MCF 10A (cell line): ENCODE results near the gene SULT1B1. TPM values are rescaled to one million over a fixed set of nuclear protein-coding genes. Genes with fewer than 3 reads are reported as not detected.
A peak's percentile ranks its signal among the peaks of the same experiment; 100 is the strongest.

Experiments
- BruUV-seq: library from RNA; stranded (reverse); fragments of 400-500 nt; replicated peaks from 2 replicates; lab custom pipeline; 2021; lab: Mats Ljungman, UMichigan
- CTCF ChIA-PET: fragments of 300-600 bp; sonication (Branson Sonifier 250); formaldehyde crosslinking; extraction: SDS; loops from one replicate; lab custom pipeline; 2021; ENCODE audit warnings: antibody characterized with exemption, inconsistent platforms; lab: Yijun Ruan, JAX
- POLR2A ChIA-PET: fragments of 300-600, 350-650 bp; sonication (Branson Sonifier 250); formaldehyde crosslinking; extraction: SDS; loops from one replicate; lab custom pipeline; 2020; ENCODE audit warnings: antibody characterized with exemption, inconsistent platforms; lab: Yijun Ruan, JAX
- DNase-seq: peaks from one replicate; pipeline ENCODE4 v3.0.0-alpha.2; 2018; ENCODE audit not compliant: unreplicated experiment
- H3K27ac Mint-ChIP-seq: one replicate; pipeline ENCODE4 v1.8.0; 2022; ENCODE audit warnings: mild to moderate bottlenecking, low read depth, mixed read lengths; ENCODE audit not compliant: unreplicated experiment
- H3K27me3 Mint-ChIP-seq: one replicate; pipeline ENCODE4 v1.8.0; 2022; ENCODE audit warnings: mixed read lengths; ENCODE audit not compliant: insufficient read depth, unreplicated experiment
- H3K36me3 Mint-ChIP-seq: one replicate; pipeline ENCODE4 v1.8.0; 2022; ENCODE audit warnings: mild to moderate bottlenecking, moderate library complexity, mixed read lengths; ENCODE audit not compliant: insufficient read depth, unreplicated experiment
- H3K4me1 Mint-ChIP-seq: one replicate; pipeline ENCODE4 v1.8.0; 2022; ENCODE audit warnings: mixed read lengths; ENCODE audit not compliant: insufficient read depth, unreplicated experiment
- H3K4me3 Mint-ChIP-seq: one replicate; pipeline ENCODE4 v1.8.0; 2022; ENCODE audit warnings: mild to moderate bottlenecking, moderate library complexity, mixed read lengths; ENCODE audit not compliant: unreplicated experiment
- H3K9me3 Mint-ChIP-seq: one replicate; pipeline ENCODE4 v1.8.0; 2022; ENCODE audit warnings: mixed read lengths; ENCODE audit not compliant: unreplicated experiment
- intact Hi-C: fragments of 100-400 bp; cut with micrococcal nuclease; formaldehyde crosslinking; loops from 2 replicates; pipeline ENCODE4 v1.14.1; 2022
- total RNA-seq: library from RNA; stranded (reverse); gene quantifications from 2 replicates; pipeline ENCODE4 v1.2.3, GENCODE V29; 2022
- TF ChIP-seq, protein P1 (sequence below): fragments of 200-600 bp; IDR thresholded peaks from one replicate; pipeline ENCODE4 v1.8.0; 2022; ENCODE audit warnings: antibody characterized with exemption, mild to moderate bottlenecking; ENCODE audit not compliant: unreplicated experiment

SULT1B1 gene
- total RNA-seq, 1 experiment from 2014 or later: 0.21 TPM

DNA sequence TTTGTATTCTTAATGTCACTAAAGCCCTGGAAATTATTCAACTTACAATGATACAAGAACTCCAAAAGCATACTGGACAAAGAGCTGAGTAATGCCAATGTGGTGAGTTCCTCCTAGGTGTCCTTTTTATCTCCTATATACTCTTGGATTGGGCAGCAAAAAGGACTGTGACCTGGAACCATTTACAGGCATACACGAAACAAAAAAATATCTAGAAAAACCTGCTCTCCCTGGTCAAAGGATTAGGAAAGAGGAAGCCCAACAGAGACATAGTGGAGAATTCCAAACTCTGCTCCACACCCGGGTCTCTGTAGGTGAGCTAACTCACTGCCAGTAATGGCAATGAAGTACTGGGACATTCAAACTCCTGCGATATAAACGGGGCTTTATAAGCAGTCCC lies 25.3 kb downstream of the SULT1B1 start:
- no peaks in the 10 kb centered on the region for H3K27me3 Mint-ChIP-seq
- H3K4me1 Mint-ChIP-seq: peaks cover 20% of the 10 kb centered on the region
- intact Hi-C loops: no loop called here
- H3K4me3 Mint-ChIP-seq: no peak overlapping the region
- no TSS peak for BruUV-seq
- no peaks in the 10 kb centered on the region for H3K36me3 Mint-ChIP-seq
- no peak for DNase-seq
- ChIA-PET CTCF (interaction anchor here (1.0 kb wide), 1 partner anchor 24 kb away, joined by 3 read pairs; no protein-coding TSS in a partner anchor), POLR2A (no interaction called here)
- TF ChIP-seq, protein P1, sequence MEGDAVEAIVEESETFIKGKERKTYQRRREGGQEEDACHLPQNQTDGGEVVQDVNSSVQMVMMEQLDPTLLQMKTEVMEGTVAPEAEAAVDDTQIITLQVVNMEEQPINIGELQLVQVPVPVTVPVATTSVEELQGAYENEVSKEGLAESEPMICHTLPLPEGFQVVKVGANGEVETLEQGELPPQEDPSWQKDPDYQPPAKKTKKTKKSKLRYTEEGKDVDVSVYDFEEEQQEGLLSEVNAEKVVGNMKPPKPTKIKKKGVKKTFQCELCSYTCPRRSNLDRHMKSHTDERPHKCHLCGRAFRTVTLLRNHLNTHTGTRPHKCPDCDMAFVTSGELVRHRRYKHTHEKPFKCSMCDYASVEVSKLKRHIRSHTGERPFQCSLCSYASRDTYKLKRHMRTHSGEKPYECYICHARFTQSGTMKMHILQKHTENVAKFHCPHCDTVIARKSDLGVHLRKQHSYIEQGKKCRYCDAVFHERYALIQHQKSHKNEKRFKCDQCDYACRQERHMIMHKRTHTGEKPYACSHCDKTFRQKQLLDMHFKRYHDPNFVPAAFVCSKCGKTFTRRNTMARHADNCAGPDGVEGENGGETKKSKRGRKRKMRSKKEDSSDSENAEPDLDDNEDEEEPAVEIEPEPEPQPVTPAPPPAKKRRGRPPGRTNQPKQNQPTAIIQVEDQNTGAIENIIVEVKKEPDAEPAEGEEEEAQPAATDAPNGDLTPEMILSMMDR: no peak
- peaks cover 6% of the 10 kb centered on the region for H3K9me3 Mint-ChIP-seq
- no peak overlapping the region for H3K27ac Mint-ChIP-seq

DNA sequence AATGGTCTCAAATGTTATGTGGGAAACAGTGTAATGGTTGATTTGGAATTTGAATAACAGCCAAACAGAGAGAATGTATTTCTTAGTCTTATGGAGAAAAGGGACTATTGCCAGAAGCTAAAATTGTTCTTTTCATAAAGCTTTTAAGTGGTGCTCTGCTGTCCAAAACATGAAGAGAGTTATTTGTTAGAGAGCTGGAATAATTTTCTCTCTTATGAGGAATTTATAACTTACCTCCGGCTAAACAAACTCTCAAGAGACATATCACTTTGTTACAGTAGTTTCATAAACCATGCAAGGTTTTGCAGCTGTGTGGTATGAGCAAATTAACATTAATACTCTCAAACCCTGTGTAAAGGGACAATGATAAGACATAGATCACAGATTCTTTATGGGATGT lies 28.6 kb downstream of the SULT1B1 start:
- H3K27ac Mint-ChIP-seq: peak overlapping the region; percentile 64
- intact Hi-C loops: no loop called here
- peaks cover 29% of the 10 kb centered on the region for H3K4me1 Mint-ChIP-seq
- TF ChIP-seq, protein P1: no peak
- no peaks in the 10 kb centered on the region for H3K36me3 Mint-ChIP-seq
- H3K9me3 Mint-ChIP-seq: no peaks in the 10 kb centered on the region
- ChIA-PET POLR2A (interaction anchor here (0.8 to 0.9 kb wide), 3 partner anchors 9 to 25 kb away, joined by 3 read pairs; no protein-coding TSS in a partner anchor), CTCF (no interaction called here)
- BruUV-seq: no TSS peak
- no peak for DNase-seq
- H3K4me3 Mint-ChIP-seq: no peak overlapping the region
- H3K27me3 Mint-ChIP-seq: no peaks in the 10 kb centered on the region

DNA sequence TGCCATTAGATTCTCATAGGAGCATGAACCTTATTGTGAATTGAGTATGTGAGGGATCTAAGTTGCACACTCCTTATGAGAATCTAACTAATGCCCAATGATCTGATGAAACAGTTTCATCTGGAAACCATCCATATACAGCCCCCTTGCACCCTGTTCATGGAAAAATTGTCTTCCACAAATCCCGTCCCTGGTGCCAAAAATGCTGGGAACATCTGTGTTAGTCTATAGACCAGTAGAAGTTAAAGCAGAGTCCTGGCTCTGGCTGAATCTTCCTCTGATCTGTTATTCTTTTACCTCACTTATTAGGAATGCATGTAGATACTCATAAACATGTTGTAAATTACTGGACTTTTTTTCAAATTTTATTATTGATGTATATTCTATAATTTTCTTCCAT lies 29.2 kb downstream of the SULT1B1 start:
- ChIA-PET POLR2A (interaction anchor here (0.8 to 0.9 kb wide), 2 partner anchors 10 to 16 kb away, joined by 3 read pairs; no protein-coding TSS in a partner anchor), CTCF (no interaction called here)
- H3K36me3 Mint-ChIP-seq: no peaks in the 10 kb centered on the region
- no peak overlapping the region for H3K4me3 Mint-ChIP-seq
- intact Hi-C loops: no loop called here
- DNase-seq: no peak
- peaks cover 35% of the 10 kb centered on the region for H3K4me1 Mint-ChIP-seq
- H3K9me3 Mint-ChIP-seq: no peaks in the 10 kb centered on the region
- TF ChIP-seq, protein P1: no peak
- no peaks in the 10 kb centered on the region for H3K27me3 Mint-ChIP-seq
- H3K27ac Mint-ChIP-seq: peak overlapping the region; percentile 64
- no TSS peak for BruUV-seq

DNA sequence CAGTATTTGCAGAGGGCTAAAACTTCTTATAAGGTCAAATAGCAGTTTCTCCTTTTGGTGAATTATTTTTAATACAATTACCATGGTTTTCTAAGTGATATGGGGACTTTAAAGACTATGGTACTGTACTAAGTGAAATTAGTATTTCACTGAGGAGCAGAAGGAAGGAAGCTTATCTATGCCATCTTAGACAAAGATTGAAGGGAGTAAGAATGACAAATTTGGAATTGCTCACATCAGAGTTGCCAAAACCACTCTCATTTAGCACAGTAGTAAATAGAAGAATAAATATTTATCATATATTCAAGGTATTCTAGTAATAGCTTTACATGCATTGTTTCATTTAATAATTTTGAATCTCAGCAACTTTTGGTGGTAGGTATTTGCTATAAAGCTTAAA lies 30.4 kb downstream of the SULT1B1 start:
- H3K9me3 Mint-ChIP-seq: no peaks in the 10 kb centered on the region
- no peak for DNase-seq
- H3K36me3 Mint-ChIP-seq: no peaks in the 10 kb centered on the region
- H3K27me3 Mint-ChIP-seq: no peaks in the 10 kb centered on the region
- intact Hi-C loops: no loop called here
- ChIA-PET POLR2A (interaction anchor here (0.6 to 0.9 kb wide), 2 partner anchors 12 to 129 kb away, joined by 3 read pairs; no protein-coding TSS in a partner anchor), CTCF (interaction anchor here (1.1 kb wide), 1 partner anchor 19 kb away, joined by 3 read pairs; no protein-coding TSS in a partner anchor)
- no TSS peak for BruUV-seq
- H3K27ac Mint-ChIP-seq: no peak overlapping the region
- TF ChIP-seq, protein P1: no peak
- H3K4me1 Mint-ChIP-seq: peaks cover 42% of the 10 kb centered on the region
- no peak overlapping the region for H3K4me3 Mint-ChIP-seq
